ENCODE data around the gene CFAP20DC.

DNA sequence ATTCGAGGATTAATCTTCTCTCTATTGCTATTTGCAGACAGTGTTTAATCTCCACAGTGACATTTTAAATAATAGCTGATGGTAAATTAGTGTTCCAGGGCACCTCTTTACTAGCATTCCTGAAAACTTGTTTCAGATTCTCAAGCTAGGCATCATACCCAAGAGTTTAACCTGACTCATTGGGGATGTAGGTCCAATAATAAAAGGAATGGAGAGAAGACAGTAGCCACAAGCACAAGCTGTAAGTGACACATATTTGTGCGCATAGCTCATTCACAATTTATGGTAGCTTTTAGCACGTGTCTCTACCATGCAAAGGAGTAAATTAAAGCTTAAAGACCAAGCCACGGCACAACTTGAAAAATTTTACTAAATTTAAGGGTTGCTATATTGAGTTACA, 212.0 kb downstream of the CFAP20DC start:
- TF ChIP-seq IKZF3 (tag by site-specific recombination; IDR thresholded peaks at IDR 0.05), result no peak
- TF ChIP-seq, protein P1, sequence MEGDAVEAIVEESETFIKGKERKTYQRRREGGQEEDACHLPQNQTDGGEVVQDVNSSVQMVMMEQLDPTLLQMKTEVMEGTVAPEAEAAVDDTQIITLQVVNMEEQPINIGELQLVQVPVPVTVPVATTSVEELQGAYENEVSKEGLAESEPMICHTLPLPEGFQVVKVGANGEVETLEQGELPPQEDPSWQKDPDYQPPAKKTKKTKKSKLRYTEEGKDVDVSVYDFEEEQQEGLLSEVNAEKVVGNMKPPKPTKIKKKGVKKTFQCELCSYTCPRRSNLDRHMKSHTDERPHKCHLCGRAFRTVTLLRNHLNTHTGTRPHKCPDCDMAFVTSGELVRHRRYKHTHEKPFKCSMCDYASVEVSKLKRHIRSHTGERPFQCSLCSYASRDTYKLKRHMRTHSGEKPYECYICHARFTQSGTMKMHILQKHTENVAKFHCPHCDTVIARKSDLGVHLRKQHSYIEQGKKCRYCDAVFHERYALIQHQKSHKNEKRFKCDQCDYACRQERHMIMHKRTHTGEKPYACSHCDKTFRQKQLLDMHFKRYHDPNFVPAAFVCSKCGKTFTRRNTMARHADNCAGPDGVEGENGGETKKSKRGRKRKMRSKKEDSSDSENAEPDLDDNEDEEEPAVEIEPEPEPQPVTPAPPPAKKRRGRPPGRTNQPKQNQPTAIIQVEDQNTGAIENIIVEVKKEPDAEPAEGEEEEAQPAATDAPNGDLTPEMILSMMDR (tag by site-specific recombination; IDR thresholded peaks at IDR 0.05), result no peak
- TF ChIP-seq TCF7L2 (IDR thresholded peaks at IDR 0.05; ENCODE audit: borderline replicate concordance, low read depth, low read length), result no peak

All from HEK293 (cell line).